GM12801 (cell line): ENCODE measurements around the gene CADM1.

Experiments
- TF ChIP-seq, protein P1 (sequence below): IDR thresholded peaks from one replicate; pipeline ENCODE4 v1.5.1; 2011; ENCODE audit warnings: control low read depth; ENCODE audit not compliant: insufficient read length; ENCODE audit errors: extremely low read depth

CADM1 gene

DNA sequence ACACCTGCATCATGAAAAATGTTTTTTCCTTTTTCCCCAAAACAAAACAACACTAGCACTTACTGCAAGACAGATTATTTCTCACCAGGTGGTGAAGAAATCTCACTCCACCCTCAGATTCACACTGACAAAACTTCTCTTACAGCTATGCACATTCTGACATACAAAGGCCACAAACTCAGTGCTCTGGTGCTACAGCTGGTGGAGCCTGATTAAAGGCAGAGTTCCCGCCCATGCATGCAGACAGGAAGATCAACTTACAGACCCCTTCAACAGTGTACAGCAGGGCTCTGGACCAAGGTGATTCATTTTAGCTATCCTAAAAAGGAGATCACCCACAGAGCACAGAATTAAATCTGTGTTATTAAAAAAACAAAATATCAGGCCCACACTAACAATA is 112.6 kb downstream of the CADM1 start:
- TF ChIP-seq, protein P1, sequence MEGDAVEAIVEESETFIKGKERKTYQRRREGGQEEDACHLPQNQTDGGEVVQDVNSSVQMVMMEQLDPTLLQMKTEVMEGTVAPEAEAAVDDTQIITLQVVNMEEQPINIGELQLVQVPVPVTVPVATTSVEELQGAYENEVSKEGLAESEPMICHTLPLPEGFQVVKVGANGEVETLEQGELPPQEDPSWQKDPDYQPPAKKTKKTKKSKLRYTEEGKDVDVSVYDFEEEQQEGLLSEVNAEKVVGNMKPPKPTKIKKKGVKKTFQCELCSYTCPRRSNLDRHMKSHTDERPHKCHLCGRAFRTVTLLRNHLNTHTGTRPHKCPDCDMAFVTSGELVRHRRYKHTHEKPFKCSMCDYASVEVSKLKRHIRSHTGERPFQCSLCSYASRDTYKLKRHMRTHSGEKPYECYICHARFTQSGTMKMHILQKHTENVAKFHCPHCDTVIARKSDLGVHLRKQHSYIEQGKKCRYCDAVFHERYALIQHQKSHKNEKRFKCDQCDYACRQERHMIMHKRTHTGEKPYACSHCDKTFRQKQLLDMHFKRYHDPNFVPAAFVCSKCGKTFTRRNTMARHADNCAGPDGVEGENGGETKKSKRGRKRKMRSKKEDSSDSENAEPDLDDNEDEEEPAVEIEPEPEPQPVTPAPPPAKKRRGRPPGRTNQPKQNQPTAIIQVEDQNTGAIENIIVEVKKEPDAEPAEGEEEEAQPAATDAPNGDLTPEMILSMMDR: no peak

DNA sequence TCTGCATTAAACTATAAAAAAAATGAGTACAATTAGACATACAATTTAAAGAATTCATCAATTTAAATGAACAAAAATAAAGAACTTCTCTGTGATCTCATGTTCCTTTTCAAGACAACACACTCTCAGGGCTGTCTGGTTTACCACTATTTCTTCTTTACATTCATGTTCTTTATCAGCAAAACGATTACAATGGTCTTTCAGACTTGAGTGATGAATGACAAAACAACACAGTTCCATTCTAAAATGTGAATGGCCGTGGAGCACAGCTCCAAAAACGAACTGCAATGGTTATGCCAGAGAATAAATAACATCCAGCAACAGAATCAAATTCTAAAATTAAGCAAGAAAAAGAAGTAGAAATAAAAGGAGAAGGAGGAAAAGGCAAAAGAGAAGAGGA is 113.1 kb downstream of the CADM1 start:
- TF ChIP-seq, protein P1: no peak

DNA sequence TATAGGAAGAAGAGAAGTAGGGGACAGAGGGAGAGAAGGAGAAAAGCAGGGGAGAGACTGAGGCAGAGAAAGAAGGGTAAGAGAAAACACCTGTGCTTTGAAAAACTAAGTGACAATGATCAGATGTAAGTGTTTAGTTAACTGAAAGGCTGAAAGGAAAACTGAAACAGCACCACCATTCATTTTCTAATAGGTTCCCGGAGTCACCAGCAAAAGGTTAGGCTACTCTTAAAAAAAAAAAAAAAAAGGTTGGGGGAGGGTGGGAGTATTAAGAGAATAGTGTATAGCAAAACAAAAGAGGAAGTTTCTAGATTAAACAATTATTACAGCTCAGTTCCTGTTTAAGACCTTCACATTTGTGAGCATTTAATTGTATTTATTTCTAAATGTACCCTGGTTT is 113.8 kb downstream of the CADM1 start:
- TF ChIP-seq, protein P1: no peak

DNA sequence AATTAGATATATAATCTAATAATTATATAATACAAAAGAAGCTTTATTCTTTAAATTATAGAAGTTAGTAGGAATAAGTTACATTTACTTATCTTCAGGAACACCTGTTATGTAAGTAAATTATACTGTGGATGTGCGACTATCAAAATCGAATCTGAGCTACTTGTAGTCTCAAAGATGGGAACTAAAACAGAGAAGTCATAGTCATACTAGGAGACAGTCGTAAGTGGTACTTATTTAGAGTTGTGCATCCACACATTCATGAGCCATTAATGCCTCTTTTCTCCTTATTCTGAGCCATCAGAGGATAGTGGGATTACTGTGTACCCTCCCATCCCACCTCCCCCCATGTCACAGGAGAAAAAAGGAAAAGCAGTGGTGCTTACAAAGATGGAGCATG is 114.4 kb downstream of the CADM1 start:
- TF ChIP-seq, protein P1: no peak

DNA sequence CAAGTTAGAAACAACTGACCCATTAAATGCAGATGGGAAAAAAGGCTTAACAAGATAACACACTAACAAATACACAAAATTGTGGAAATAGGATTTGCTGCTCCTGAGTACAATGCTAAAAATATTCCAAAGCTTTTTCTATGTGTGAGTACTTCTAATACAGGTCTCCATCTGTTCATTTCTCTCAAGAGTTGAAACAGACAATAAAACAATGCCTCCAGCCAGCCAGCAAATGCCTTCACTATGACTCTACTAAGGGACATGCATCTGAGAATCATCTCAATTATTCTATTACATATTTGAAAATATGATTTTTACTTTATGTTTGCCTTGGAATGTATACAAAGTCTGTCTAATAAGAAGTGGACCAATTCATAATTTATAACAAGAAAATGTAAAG is 119.0 kb downstream of the CADM1 start:
- TF ChIP-seq, protein P1: no peak

DNA sequence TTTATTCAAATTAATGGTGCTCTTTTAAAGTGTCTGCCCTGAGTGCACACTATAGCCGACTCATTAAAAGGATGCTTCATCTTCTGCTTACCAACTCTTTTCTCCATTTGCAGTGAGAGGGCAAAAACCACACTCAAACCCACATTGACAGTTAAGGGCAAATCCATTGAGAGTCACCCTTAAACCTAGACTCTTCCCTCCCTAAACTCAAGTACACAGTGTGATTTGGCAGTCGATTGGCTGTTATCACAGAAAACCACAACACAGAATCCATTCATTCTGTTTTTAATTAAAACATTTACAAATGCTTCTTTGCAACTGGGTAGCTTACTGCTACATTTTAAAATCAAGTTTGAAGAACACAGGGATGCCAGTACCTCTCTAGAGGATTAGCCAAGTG is 120.0 kb downstream of the CADM1 start:
- TF ChIP-seq, protein P1: no peak

DNA sequence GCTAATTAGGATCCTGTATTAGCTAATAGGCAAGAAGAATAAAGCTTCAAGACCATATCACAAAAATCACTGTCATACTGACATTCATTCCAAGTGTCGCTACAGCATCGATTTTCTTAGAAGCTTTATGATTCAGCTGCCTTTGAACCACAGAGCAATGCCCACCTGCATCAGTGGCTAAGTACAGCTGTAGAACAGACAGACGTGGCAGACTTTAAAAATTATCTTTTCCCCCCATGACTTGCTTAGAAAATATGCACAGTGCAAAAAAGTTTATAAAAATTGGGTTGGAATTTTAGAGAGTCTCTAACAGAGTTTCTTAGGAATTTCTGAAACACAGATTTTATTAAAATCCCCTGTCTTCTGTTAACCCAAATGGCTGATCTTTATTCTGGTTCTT is 120.8 kb downstream of the CADM1 start:
- TF ChIP-seq, protein P1: no peak

DNA sequence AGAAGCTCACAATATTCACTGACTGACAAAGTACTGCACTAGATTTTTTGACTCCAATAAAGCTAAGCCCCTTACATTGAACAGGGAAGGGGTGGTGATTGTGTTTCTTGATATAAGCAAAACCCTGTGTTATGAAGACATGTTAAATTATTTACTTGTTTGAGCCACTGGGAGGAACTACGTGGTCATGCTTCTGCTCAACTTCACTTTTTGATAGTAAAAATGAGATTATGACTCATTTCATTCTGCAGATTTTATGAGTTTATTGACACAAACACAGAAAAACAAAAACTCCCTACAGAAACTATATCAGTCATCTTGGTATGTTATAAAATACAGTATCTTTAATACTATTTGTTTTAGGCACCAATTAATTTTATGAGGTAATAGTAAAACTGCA is 124.7 kb downstream of the CADM1 start:
- TF ChIP-seq, protein P1: no peak
